Stimulated activated CD8-positive, alpha-beta memory T cell treated with anti-CD3 and anti-CD28 coated beads, Interleukin-2, amount 100 ng/mL, for 48 hours (primary cell): Measurements from ENCODE around the gene ZNF660.
"Not testable (repeated sequence)": the region's sequence is repeated elsewhere in the genome, so short reads cannot be mapped to it uniquely, and the experiment has no call there.

Experiments used
- DNase-seq, 2 donors: peaks; one replicate each; pipeline ENCODE4 v3.0.0-alpha.2; 2020; ENCODE audit warnings: low read depth in 2 of 2

Gene ZNF660

DNA sequence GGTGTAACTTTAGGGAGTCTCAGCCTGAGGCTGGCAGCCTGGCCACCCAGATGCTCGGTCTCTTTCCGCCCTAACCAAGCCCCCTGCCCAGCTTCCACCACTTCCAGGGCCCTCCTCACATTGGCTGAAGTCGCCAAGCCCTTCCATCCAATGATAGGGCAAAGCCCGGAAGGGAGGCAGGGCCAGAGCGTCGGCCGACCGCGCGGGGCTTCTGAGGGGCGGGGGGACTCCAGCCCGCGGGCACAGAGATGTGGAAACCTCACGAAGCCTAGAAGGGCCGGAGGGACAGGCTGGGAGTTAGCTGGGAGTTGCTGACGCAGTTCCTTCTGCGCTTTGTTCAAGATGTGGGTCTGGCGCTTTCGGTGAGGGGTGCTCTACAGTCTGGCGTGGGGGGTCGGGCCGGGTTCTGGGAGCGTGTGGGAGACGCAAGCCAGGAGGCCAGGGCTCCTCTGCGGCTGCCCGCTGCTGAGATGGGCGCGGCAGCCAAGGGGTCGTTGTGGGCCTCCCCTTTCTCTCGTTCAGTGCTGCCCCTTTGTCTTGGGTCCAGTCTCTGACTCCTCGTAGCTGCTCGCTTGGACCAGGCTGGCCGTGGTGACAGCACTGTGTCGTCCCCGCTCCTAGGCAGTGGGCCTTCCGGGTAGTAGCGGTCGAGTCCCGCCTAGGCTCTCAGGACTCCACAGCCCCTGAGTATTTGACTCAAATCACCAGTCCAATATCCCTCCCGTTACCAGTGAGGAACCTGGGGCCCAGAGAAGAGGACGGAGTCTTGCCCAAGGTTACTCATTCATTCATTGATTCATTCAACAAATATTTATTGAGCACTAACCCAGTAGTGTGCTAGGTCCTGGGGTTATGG is at the start of gene ZNF660:
ZNF660 (plus strand) TSS at position 319 of the 856 bp plus-strand sequence. CDS start 9,230 bp downstream, outside the sequence.
- DNase-seq = peak in 1 of 2 donors; percentile 1

DNA sequence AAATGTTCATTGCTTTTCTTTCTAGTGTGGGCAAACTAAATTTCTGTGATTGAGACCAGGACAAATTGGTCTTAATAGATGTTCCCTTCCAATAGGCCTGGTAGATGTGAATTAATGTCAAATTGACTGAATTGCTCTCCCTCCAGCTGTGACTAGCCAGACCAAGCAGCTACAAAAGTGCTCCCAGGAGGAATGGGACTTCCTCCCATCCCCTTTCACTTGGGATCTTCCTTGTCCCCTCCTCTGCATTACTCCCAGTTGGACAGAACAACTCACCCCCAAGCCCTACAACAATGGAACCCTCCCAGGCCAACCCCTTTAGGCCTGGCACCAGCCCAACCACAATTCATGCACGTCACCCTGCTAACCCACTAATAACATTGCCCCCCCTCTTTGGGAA is 49.4 kb upstream of the ZNF660 start:
- DNase-seq = no peak

DNA sequence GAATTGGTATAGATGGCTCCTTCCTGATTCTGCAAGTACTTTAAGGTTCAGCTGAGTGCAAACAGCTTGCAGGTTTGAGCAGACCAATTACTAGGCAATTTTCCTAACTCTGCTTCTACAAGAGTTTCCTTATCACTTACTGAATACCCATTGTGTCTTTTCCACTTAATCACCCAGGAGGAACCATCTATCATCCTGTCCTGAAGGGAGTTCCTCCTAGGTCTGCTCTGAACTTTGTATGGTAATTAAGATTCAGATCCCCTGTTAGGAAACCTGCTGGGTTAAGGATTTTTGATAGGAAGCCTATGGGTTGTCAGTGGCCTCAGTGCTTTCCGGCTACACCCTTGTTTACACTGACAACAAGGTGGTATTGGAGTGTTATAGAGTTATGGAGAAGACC is 40.0 kb upstream of the ZNF660 start:
- DNase-seq = not testable (repeated sequence)

GRCh38 chr3:44554626-44555592 is 29.9 kb upstream of the ZNF660 start, which contains the start of gene ZKSCAN7:
Gene ZKSCAN7 (plus strand): TSS chr3:44555193. CDS start chr3:44557048, 1,855 bp downstream.
- DNase-seq = peak; percentile 49 to 52

GRCh38 chr3:44555723-44556122 is 29.0 kb upstream of the ZNF660 start:
- DNase-seq = no peak

DNA sequence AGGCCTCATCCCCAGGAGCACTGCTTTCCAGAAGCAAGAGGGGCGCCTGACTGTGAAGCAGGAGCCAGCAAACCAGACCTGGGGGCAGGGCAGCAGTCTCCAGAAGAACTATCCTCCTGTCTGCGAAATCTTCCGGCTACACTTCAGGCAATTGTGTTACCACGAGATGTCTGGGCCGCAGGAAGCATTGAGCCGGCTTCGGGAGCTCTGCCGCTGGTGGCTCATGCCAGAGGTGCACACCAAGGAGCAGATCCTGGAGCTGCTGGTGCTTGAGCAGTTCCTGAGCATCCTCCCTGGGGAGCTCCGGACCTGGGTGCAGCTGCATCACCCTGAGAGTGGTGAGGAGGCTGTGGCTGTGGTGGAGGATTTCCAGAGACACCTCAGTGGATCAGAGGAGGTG is 27.7 kb upstream of the ZNF660 start:
- no peak for DNase-seq

GRCh38 chr3:44561076-44561475 is 23.7 kb upstream of the ZNF660 start:
- DNase-seq = no peak

DNA sequence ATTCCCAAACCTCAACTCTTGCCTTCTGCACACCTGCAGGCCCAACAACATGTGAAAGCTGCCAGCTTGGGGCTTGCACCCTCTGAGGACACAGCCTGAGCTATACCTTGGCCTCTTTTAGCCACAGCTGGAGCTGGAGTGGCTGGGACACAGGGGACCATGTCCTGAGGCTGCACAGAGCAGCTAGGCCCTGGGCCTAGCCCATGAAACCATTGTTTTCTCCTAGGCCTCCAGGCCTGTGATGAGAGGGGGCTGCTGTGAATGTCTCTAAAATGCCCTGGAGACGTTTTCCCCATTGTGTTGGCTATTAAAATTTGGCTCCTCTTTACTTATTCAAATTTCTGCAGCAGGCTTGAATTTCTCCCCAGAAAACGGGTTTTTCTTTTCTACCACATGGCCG is 22.6 kb upstream of the ZNF660 start:
- DNase-seq = no peak

GRCh38 chr3:44568561-44568960 is 16.2 kb upstream of the ZNF660 start:
- DNase-seq = no peak

DNA sequence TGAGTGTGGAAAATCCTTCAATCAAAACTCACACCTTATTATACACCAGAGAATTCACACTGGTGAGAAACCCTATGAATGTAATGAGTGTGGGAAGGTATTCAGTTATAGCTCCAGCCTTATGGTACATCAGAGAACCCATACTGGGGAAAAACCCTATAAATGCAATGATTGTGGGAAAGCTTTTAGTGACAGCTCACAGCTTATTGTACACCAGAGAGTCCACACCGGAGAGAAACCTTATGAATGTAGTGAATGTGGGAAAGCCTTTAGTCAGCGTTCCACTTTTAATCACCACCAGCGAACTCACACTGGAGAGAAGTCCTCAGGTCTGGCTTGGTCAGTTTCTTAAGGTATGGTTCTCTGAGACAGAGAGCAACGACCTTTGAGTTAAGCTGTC is 13.7 kb upstream of the ZNF660 start:
- no peak for DNase-seq

DNA sequence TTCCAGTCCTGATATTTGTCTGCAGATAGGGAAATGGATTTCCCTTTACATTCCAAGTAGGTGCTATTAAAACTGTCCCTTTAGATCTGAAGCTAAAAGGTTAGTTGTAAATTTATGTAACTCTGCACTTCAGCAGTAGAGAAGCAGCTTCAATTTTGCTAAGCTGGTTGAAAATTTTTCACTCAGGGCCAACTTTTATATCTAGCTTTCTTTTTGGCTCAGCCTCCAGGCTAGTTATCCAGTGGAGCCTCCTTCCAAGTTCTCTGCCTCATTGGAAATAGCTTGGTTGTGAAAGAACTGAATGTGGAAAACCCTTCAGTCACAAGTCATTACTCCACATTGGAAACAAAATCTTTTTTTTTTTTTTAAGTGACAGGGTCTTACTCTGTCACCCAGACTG is 8.2 kb upstream of the ZNF660 start:
- DNase-seq = no peak

GRCh38 chr3:44577354-44577952 is 7.3 kb upstream of the ZNF660 start:
- DNase-seq = not testable (repeated sequence)

- DNase-seq = not testable (repeated sequence)
These were observed 6.4 kb upstream of the ZNF660 start for GRCh38 chr3:44578316-44578715.

- not testable (repeated sequence) for DNase-seq
These were observed 5.7 kb upstream of the ZNF660 start for GRCh38 chr3:44578924-44579515.

GRCh38 chr3:44579749-44580148 is 5.0 kb upstream of the ZNF660 start:
- DNase-seq = not testable (repeated sequence)

DNA sequence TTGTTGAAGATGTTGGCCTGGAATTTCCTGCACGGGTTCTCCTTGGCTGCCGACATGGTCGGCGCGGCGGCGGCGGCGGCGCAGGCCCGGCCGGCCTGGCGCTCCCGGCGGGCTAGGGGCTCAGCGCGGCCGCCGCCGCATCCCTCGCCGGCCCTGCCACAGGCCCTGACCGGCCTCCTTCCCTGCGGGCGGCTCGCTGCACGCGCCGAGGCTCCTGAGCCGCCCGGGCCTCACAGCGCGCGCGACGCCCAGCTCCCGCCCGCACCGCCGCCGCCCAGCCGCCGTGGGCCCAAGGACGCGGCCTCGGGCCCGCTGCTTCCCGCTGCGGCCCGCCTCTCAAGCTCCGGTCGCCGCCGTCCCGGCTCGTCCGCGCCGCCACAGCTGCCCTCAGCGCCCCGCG is 3.8 kb upstream of the ZNF660 start:
- not testable (repeated sequence) for DNase-seq

DNA sequence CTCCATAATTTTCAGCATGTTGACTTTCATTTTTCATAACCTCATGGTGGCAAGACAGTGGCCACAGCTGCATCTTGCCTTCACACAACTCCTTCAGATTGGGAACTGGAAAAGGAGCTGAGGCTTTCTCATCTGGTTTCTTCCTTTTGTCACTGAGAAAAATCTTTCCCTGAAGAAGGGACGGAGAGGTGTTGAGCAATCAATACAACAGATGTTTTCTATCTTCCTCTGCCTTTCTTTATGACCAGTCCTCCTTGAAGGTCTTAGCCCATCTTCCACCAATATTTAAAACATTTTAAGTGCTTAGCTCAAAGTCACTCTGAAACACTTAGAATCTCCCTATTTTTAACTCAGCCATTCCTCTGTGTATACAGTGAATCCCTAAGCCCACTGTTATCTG is 11.9 kb downstream of the ZNF660 start:
- DNase-seq = no peak

- no peak for DNase-seq
These were observed 17.0 kb downstream of the ZNF660 start for GRCh38 chr3:44601749-44602148.

GRCh38 chr3:44612678-44613077 is 27.9 kb downstream of the ZNF660 start:
- DNase-seq = no peak

- peak; percentile 42 to 60 for DNase-seq
These were observed 40.2 kb downstream of the ZNF660 start, which contains the start of gene ZNF197 for GRCh38 chr3:44624749-44625480. Gene ZNF197 (plus strand): TSS chr3:44625036. CDS start chr3:44629155, 4,119 bp downstream.

DNA sequence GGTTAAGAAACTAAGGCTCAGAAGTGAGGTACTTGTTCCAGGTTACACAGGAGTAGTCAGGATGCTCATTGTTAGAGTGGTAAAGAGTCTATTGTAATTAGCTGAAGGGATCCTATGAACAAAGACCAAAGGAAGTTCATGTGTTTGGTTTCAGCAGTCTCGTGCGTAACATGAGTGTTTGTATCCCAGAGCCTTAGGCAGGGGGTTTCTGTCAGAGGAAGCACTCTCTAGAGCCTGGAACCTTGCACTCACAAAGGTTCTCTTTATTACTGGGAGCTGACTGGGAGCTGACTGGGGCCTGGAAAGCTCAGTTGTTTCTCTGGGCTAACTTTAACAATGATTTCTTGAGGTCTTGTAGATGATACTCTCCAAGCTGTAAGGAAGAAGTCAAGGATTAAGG is 44.0 kb downstream of the ZNF660 start:
- DNase-seq = no peak
